PC-3 (cell line): ENCODE data around the gene GNB1.
"Not testable (repeated sequence)": the region's sequence is repeated elsewhere in the genome, so short reads cannot be mapped to it uniquely, and the experiment has no call there.

Experiments used
- EZH2 ChIP-seq: fragments of 300-600 bp; sonication (generic); IDR thresholded peaks from one replicate; pipeline ENCODE4 v1.6.1; 2017; ENCODE audit warnings: antibody characterized with exemption, mild to moderate bottlenecking, low read length; ENCODE audit not compliant: unreplicated experiment
- TF ChIP-seq, protein P1 (sequence below): fragments of 300-600 bp; sonication (generic); conservative IDR thresholded peaks from 2 replicates; pipeline ENCODE4 v1.5.1; 2017; ENCODE audit warnings: antibody characterized with exemption, low read depth, mild to moderate bottlenecking, low read length

- TF ChIP-seq, protein P1, sequence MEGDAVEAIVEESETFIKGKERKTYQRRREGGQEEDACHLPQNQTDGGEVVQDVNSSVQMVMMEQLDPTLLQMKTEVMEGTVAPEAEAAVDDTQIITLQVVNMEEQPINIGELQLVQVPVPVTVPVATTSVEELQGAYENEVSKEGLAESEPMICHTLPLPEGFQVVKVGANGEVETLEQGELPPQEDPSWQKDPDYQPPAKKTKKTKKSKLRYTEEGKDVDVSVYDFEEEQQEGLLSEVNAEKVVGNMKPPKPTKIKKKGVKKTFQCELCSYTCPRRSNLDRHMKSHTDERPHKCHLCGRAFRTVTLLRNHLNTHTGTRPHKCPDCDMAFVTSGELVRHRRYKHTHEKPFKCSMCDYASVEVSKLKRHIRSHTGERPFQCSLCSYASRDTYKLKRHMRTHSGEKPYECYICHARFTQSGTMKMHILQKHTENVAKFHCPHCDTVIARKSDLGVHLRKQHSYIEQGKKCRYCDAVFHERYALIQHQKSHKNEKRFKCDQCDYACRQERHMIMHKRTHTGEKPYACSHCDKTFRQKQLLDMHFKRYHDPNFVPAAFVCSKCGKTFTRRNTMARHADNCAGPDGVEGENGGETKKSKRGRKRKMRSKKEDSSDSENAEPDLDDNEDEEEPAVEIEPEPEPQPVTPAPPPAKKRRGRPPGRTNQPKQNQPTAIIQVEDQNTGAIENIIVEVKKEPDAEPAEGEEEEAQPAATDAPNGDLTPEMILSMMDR = not testable (repeated sequence)
- TF ChIP-seq EZH2 = not testable (repeated sequence)
Observed at GRCh38 chr1:1738799-1739337, 152.0 kb downstream of the GNB1 start.
